Liver (tissue), 9 donors: ENCODE results near the gene ARMC7. TPM values are rescaled to one million over a fixed set of nuclear protein-coding genes. Genes with fewer than 3 reads are reported as not detected.

Source experiments
- DNase-seq: peaks from one replicate; pipeline ENCODE4 v3.0.0-alpha.2; 2017; ENCODE audit warnings: low spot score
- H3K27ac ChIP-seq, 2 donors: one replicate each; pipeline ENCODE4 v1.7.0; 2013; ENCODE audit warnings: inconsistent platforms in 2 of 2, low read length in 2 of 2, control low read depth in 1 of 2, low read depth in 1 of 2, mild to moderate bottlenecking in 1 of 2
- H3K27me3 ChIP-seq, 4 donors: one replicate each; pipeline versions ENCODE4 v1.6.1 to v1.7.0; 2013; ENCODE audit warnings: low read length in 3 of 4, inconsistent platforms in 1 of 4, mild to moderate bottlenecking in 1 of 4, moderate library complexity in 1 of 4; ENCODE audit not compliant: control insufficient read depth in 4 of 4, insufficient read depth in 4 of 4
- H3K36me3 ChIP-seq, 4 donors: one replicate each; pipeline versions ENCODE4 v1.6.1 to v1.7.0; 2013; ENCODE audit warnings: low read length in 3 of 4, mild to moderate bottlenecking in 3 of 4, low read depth in 1 of 4, moderate library complexity in 1 of 4; ENCODE audit not compliant: control insufficient read depth in 4 of 4, insufficient read depth in 3 of 4
- H3K4me1 ChIP-seq, 4 donors: one replicate each; pipeline versions ENCODE4 v1.6.1 to v1.7.0; 2013; ENCODE audit warnings: low read length in 3 of 4, mild to moderate bottlenecking in 3 of 4, moderate library complexity in 1 of 4; ENCODE audit not compliant: control insufficient read depth in 4 of 4, insufficient read depth in 4 of 4
- H3K4me3 ChIP-seq, 3 donors: one replicate each; pipeline versions ENCODE4 v1.6.1 to v1.7.0; 2013; ENCODE audit warnings: low read length in 3 of 3, control low read depth in 1 of 3, low read depth in 1 of 3, mild to moderate bottlenecking in 1 of 3
- H3K9ac ChIP-seq, 2 donors: one replicate each; pipeline ENCODE4 v1.7.0; 2013; ENCODE audit warnings: low read length in 2 of 2, mild to moderate bottlenecking in 2 of 2, moderate library complexity in 2 of 2, control low read depth in 1 of 2, low read depth in 1 of 2
- H3K9me3 ChIP-seq, 4 donors: one replicate each; pipeline versions ENCODE4 v1.6.1 to v1.7.0; 2013; ENCODE audit warnings: low read length in 3 of 4; ENCODE audit not compliant: control insufficient read depth in 4 of 4
- EGR1 ChIP-seq, 2 donors: IDR thresholded peaks; 2 replicates each; pipeline ENCODE4 v1.6.1; 2016 to 2018; ENCODE audit warnings: antibody characterized with exemption in 2 of 2, low read depth in 2 of 2
- FOXA1 ChIP-seq: IDR thresholded peaks from 2 replicates; pipeline ENCODE4 v1.6.1; 2016; ENCODE audit warnings: antibody characterized with exemption
- FOXA2 ChIP-seq: IDR thresholded peaks from 2 replicates; pipeline ENCODE4 v1.6.1; 2016; ENCODE audit warnings: antibody characterized with exemption
- GABPA ChIP-seq, 2 donors: IDR thresholded peaks in 1 of 2; conservative IDR thresholded peaks in 1 of 2; 2 replicates each; pipeline ENCODE4 v1.6.1; 2016; ENCODE audit warnings: antibody characterized with exemption in 2 of 2, mild to moderate bottlenecking in 1 of 2, moderate library complexity in 1 of 2
- HNF4A ChIP-seq, 2 donors: conservative IDR thresholded peaks; 2 replicates each; pipeline ENCODE4 v1.6.1; 2016; ENCODE audit warnings: antibody characterized with exemption in 2 of 2, mild to moderate bottlenecking in 2 of 2
- HNF4G ChIP-seq: IDR thresholded peaks from 2 replicates; pipeline ENCODE4 v1.6.1; 2016; ENCODE audit warnings: antibody characterized with exemption
- JUND ChIP-seq, 2 donors: IDR thresholded peaks; 2 replicates each; pipeline ENCODE4 v1.6.1; 2016; ENCODE audit warnings: antibody characterized with exemption in 2 of 2
- NR2F2 ChIP-seq: IDR thresholded peaks from 2 replicates; pipeline ENCODE4 v1.6.1; 2016; ENCODE audit warnings: antibody characterized with exemption
- RAD21 ChIP-seq, 2 donors: IDR thresholded peaks; 2 replicates each; pipeline ENCODE4 v1.6.1; 2016; ENCODE audit warnings: antibody characterized with exemption in 2 of 2, mild to moderate bottlenecking in 2 of 2
- RXRA ChIP-seq, 2 donors: IDR thresholded peaks; 2 replicates each; pipeline ENCODE4 v1.6.1; 2017 to 2018; ENCODE audit warnings: antibody characterized with exemption in 2 of 2, mild to moderate bottlenecking in 1 of 2
- SP1 ChIP-seq: IDR thresholded peaks from 2 replicates; pipeline ENCODE4 v1.6.1; 2018; ENCODE audit warnings: antibody characterized with exemption, mild to moderate bottlenecking
- TAF1 ChIP-seq: conservative IDR thresholded peaks from 2 replicates; pipeline ENCODE4 v1.6.1; 2016; ENCODE audit warnings: antibody characterized with exemption, mild to moderate bottlenecking
- YY1 ChIP-seq: IDR thresholded peaks from 2 replicates; pipeline ENCODE4 v1.6.1; 2016; ENCODE audit warnings: antibody characterized with exemption, mild to moderate bottlenecking
- WGBS: extraction: QIAGEN DNeasy Blood & Tissue Kit; methylation state at CpG from one replicate; pipeline ENCODE4 v1.1.7; 2013; 5-methylcytosine and 5-hydroxymethylcytosine counted together
- polyA plus RNA-seq, 2 donors: library from polyadenylated mRNA; stranded (reverse) in 1 of 2; unstranded in 1 of 2; fragments of 200-250 nt in 1 of 2; fragments of >200 nt in 1 of 2; fragmentation: Nextera tagmentation in 1 of 2; extraction: Ambion mirVana in 1 of 2; gene quantifications; one replicate each; pipeline versions ENCODE4 v1.2.1 to v1.2.3, GENCODE V29; 2013 to 2015
- total RNA-seq, 2 donors: library from RNA; depleted of rRNA; stranded (reverse); fragments of >200 nt; gene quantifications; one replicate each; pipeline ENCODE4 v1.2.3, GENCODE V29; 2014
- TF ChIP-seq, protein P1 (sequence below): IDR thresholded peaks from 2 replicates; pipeline ENCODE4 v1.6.1; 2016; ENCODE audit warnings: antibody characterized with exemption
- TF ChIP-seq, protein P2 (sequence below): IDR thresholded peaks from 2 replicates; pipeline ENCODE4 v1.6.1; 2016; ENCODE audit warnings: antibody characterized with exemption, mild to moderate bottlenecking
- TF ChIP-seq, protein P3 (sequence below): IDR thresholded peaks from 2 replicates; pipeline ENCODE4 v1.6.1; 2016; ENCODE audit warnings: antibody characterized with exemption
- TF ChIP-seq, protein P4 (sequence below): IDR thresholded peaks from 2 replicates; pipeline ENCODE4 v1.6.1; 2016; ENCODE audit warnings: antibody characterized with exemption
- TF ChIP-seq, protein P5 (sequence below): fragments of 150-350 bp; IDR thresholded peaks from 2 replicates; pipeline ENCODE4 v1.5.1; 2017; ENCODE audit warnings: improper control_type of control experiment, low read depth, low read length; ENCODE audit not compliant: missing input control
- donor health status: healthy.
- donor health status: healthy.
- donor health status: healthy.
- donor health status: healthy.
- donor health status: healthy.

The ARMC7 gene
- total and polyA plus RNA-seq, 4 donors = 1.7 to 6.6 (median 3.7) TPM

DNA sequence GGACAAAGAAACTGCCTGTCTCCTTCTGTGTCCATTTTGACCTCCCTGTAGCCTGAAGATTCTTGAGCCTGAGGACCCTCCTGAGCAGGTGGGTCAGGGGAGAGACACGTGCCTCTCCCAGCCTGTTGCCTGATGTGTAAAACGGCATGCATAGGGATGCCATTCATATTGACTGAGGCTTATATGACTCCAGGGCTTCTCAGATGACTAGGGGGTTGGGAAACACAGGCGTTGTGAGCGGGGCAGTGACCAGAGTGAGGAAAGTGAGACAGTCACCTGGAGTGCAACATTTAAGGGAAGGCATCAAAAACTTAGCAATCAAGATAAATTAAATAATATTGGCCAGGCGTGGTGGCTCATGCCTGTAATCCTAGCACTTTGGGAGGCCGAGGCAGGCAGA lies 27.1 kb upstream of the ARMC7 start:
- Histone ChIP-seq H3K9me3 (no peaks in the 10 kb centered on the region), H3K4me3 (no peak overlapping the region), H3K36me3 (no peaks in the 10 kb centered on the region), H3K27me3 (no peaks in the 10 kb centered on the region), H3K9ac (no peak overlapping the region), H3K4me1 (peaks cover 17 to 57% (median 46%) of the 10 kb centered on the region in 4 donors), H3K27ac (no peak overlapping the region)
- no peak for TF ChIP-seq FOXA1
- no peak for TF ChIP-seq YY1
- 84% methylated on average over 6 of the region's 6 CpGs for WGBS
- no peak for DNase-seq

DNA sequence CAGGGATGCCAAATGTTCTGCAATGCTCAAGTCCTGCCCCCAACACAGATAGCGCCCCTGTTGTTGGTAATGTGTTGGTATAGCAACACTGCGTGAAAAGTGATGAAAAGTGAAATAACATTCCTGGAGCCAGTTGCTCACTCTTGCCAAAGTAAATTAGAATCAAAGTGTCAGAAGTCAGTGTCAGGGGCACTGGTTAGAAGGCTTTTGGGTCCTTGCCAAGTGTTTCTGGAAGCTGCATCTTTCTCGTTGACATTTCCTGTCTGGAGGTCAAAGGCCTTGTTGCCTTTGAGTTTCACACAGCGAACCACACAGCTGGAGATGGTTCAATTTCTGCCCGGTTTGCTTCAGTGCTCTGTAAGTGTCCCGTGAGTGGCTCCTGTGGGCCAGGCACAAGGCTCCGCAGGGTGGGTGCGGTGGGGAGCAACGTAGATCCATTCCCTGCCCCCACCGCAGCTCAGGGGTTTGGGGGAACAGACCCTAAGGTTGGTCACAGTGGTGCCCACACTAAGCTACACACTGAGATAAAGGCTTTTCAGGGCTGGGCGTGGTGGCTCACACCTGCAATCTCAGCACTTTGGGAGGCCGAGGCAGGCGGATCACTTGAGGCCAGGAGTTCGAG lies 25.6 kb upstream of the ARMC7 start:
- H3K27me3 ChIP-seq = no peaks in the 10 kb centered on the region
- peaks cover 21 to 45% (median 34%) of the 10 kb centered on the region in 4 donors for H3K4me1 ChIP-seq
- H3K4me3 ChIP-seq = no peak overlapping the region
- peak; percentile 82 to 89 for TF ChIP-seq HNF4A (conservative IDR thresholded peaks at IDR 0.05)
- TF ChIP-seq, protein P1, sequence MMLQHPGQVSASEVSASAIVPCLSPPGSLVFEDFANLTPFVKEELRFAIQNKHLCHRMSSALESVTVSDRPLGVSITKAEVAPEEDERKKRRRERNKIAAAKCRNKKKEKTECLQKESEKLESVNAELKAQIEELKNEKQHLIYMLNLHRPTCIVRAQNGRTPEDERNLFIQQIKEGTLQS = peak; percentile 64
- peak; percentile 26 for TF ChIP-seq YY1
- peak; percentile 86 to 94 for TF ChIP-seq RXRA (IDR thresholded peaks at IDR 0.05)
- TF ChIP-seq, protein P2, sequence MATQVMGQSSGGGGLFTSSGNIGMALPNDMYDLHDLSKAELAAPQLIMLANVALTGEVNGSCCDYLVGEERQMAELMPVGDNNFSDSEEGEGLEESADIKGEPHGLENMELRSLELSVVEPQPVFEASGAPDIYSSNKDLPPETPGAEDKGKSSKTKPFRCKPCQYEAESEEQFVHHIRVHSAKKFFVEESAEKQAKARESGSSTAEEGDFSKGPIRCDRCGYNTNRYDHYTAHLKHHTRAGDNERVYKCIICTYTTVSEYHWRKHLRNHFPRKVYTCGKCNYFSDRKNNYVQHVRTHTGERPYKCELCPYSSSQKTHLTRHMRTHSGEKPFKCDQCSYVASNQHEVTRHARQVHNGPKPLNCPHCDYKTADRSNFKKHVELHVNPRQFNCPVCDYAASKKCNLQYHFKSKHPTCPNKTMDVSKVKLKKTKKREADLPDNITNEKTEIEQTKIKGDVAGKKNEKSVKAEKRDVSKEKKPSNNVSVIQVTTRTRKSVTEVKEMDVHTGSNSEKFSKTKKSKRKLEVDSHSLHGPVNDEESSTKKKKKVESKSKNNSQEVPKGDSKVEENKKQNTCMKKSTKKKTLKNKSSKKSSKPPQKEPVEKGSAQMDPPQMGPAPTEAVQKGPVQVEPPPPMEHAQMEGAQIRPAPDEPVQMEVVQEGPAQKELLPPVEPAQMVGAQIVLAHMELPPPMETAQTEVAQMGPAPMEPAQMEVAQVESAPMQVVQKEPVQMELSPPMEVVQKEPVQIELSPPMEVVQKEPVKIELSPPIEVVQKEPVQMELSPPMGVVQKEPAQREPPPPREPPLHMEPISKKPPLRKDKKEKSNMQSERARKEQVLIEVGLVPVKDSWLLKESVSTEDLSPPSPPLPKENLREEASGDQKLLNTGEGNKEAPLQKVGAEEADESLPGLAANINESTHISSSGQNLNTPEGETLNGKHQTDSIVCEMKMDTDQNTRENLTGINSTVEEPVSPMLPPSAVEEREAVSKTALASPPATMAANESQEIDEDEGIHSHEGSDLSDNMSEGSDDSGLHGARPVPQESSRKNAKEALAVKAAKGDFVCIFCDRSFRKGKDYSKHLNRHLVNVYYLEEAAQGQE = peak; percentile 58
- peak; percentile 47 to 86 for TF ChIP-seq EGR1 (IDR thresholded peaks at IDR 0.05; ENCODE audit: low read depth in 2 of 2)
- peak in 1 of 2 donors; percentile 48 for TF ChIP-seq GABPA (IDR thresholded peaks at IDR 0.05 in 1 of 2, conservative IDR thresholded peaks at IDR 0.05 in 1 of 2)
- peak; percentile 92 for TF ChIP-seq FOXA1
- TF ChIP-seq TAF1 = no peak
- TF ChIP-seq, protein P3, sequence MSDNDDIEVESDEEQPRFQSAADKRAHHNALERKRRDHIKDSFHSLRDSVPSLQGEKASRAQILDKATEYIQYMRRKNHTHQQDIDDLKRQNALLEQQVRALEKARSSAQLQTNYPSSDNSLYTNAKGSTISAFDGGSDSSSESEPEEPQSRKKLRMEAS = peak; percentile 88
- peak; percentile 88 for TF ChIP-seq SP1
- peak; percentile 94 for TF ChIP-seq FOXA2
- TF ChIP-seq, protein P4, sequence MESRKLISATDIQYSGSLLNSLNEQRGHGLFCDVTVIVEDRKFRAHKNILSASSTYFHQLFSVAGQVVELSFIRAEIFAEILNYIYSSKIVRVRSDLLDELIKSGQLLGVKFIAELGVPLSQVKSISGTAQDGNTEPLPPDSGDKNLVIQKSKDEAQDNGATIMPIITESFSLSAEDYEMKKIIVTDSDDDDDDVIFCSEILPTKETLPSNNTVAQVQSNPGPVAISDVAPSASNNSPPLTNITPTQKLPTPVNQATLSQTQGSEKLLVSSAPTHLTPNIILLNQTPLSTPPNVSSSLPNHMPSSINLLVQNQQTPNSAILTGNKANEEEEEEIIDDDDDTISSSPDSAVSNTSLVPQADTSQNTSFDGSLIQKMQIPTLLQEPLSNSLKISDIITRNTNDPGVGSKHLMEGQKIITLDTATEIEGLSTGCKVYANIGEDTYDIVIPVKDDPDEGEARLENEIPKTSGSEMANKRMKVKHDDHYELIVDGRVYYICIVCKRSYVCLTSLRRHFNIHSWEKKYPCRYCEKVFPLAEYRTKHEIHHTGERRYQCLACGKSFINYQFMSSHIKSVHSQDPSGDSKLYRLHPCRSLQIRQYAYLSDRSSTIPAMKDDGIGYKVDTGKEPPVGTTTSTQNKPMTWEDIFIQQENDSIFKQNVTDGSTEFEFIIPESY = peak; percentile 73
- TF ChIP-seq JUND (IDR thresholded peaks at IDR 0.05) = peak in 1 of 2 donors; percentile 48
- peak; percentile 99 for TF ChIP-seq NR2F2
- TF ChIP-seq HNF4G = peak; percentile 57
- no peak for TF ChIP-seq RAD21 (IDR thresholded peaks at IDR 0.05)
- TF ChIP-seq, protein P5, sequence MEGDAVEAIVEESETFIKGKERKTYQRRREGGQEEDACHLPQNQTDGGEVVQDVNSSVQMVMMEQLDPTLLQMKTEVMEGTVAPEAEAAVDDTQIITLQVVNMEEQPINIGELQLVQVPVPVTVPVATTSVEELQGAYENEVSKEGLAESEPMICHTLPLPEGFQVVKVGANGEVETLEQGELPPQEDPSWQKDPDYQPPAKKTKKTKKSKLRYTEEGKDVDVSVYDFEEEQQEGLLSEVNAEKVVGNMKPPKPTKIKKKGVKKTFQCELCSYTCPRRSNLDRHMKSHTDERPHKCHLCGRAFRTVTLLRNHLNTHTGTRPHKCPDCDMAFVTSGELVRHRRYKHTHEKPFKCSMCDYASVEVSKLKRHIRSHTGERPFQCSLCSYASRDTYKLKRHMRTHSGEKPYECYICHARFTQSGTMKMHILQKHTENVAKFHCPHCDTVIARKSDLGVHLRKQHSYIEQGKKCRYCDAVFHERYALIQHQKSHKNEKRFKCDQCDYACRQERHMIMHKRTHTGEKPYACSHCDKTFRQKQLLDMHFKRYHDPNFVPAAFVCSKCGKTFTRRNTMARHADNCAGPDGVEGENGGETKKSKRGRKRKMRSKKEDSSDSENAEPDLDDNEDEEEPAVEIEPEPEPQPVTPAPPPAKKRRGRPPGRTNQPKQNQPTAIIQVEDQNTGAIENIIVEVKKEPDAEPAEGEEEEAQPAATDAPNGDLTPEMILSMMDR = no peak
- H3K9ac ChIP-seq = no peak overlapping the region
- WGBS = 28% methylated on average over 14 of the region's 14 CpGs
- no peaks in the 10 kb centered on the region for H3K36me3 ChIP-seq
- no peaks in the 10 kb centered on the region for H3K9me3 ChIP-seq
- no peak for DNase-seq
- H3K27ac ChIP-seq = peak overlapping the region; percentile 71 to 88
